CD4-positive, alpha-beta T cell (primary cell): Measurements from ENCODE around the gene RDH13. TPM values are rescaled to one million over a fixed set of nuclear protein-coding genes. Genes with fewer than 3 reads are reported as not detected.

Experiments
- ATAC-seq: fragments of 200-7000 bp; cut with Tn5 transposase; one replicate; pipeline ENCODE4 v1.10.0; 2022; ENCODE audit warnings: mild to moderate bottlenecking; ENCODE audit not compliant: poor library complexity
- CTCF ChIA-PET: fragments of 350-600 bp; sonication (Branson Sonifier 250); formaldehyde crosslinking; loops from one replicate; lab custom pipeline; 2021; ENCODE audit warnings: antibody characterized with exemption, inconsistent platforms; lab: Charles Lee
- POLR2A ChIA-PET: fragments of 350-600 bp; sonication (Branson Sonifier 250); formaldehyde crosslinking; loops from one replicate; lab custom pipeline; 2021; ENCODE audit warnings: antibody characterized with exemption, inconsistent platforms; lab: Charles Lee
- DNase-seq, 14 experiments: peaks; one replicate each; pipeline ENCODE4 v3.0.0-alpha.2; 2013 to 2020; ENCODE audit warnings: mixed read lengths in 2 of 14
- H3K27ac ChIP-seq, 2 donors: one replicate each; pipeline versions ENCODE4 v1.5.1 to v1.7.0; 2013; ENCODE audit warnings: low read length in 2 of 2, low read depth in 1 of 2, mild to moderate bottlenecking in 1 of 2
- H3K27me3 ChIP-seq, 2 experiments: 1 replicate in 1 of 2; 2 replicates in 1 of 2; pipeline versions ENCODE4 v1.6.1 to v1.7.0; 2013; ENCODE audit warnings: low read length in 2 of 2, control low read depth in 1 of 2, mild to moderate bottlenecking in 1 of 2, moderate library complexity in 1 of 2; ENCODE audit not compliant: insufficient read depth in 2 of 2, control insufficient read depth in 1 of 2
- H3K36me3 ChIP-seq: one replicate; pipeline ENCODE4 v1.6.1; 2013; ENCODE audit warnings: low read length, control low read depth; ENCODE audit not compliant: insufficient read depth
- H3K4me1 ChIP-seq: one replicate; pipeline ENCODE4 v1.6.1; 2013; ENCODE audit warnings: low read length, control low read depth; ENCODE audit not compliant: insufficient read depth
- H3K4me3 ChIP-seq: one replicate; pipeline ENCODE4 v1.5.1; 2013; ENCODE audit warnings: mild to moderate bottlenecking, low read length, moderate library complexity
- H3K9me3 ChIP-seq, 2 experiments: 1 replicate in 1 of 2; 2 replicates in 1 of 2; pipeline versions ENCODE4 v1.6.1 to v1.7.0; 2013; ENCODE audit warnings: low read length in 2 of 2, mild to moderate bottlenecking in 2 of 2, control low read depth in 1 of 2, moderate library complexity in 1 of 2; ENCODE audit not compliant: control insufficient read depth in 1 of 2, insufficient read depth in 1 of 2
- H3K27ac Mint-ChIP-seq: one replicate; pipeline ENCODE4 v1.8.0; 2020; ENCODE audit warnings: mixed read lengths
- H3K27me3 Mint-ChIP-seq: one replicate; pipeline ENCODE4 v1.8.0; 2021; ENCODE audit warnings: mixed read lengths
- H3K36me3 Mint-ChIP-seq: one replicate; pipeline ENCODE4 v1.8.0; 2021; ENCODE audit warnings: low read depth, mixed read lengths
- H3K4me1 Mint-ChIP-seq: one replicate; pipeline ENCODE4 v1.8.0; 2021; ENCODE audit warnings: low read depth, mixed read lengths
- H3K4me3 Mint-ChIP-seq: one replicate; pipeline ENCODE4 v1.8.0; 2020; ENCODE audit warnings: mild to moderate bottlenecking, mixed read lengths
- H3K9me3 Mint-ChIP-seq: one replicate; pipeline ENCODE4 v1.8.0; 2020; ENCODE audit warnings: mixed read lengths
- CTCF ChIP-seq: fragments of 200-600 bp; IDR thresholded peaks from one replicate; pipeline ENCODE4 v1.8.0; 2022; ENCODE audit warnings: antibody characterized with exemption, mild to moderate bottlenecking
- intact Hi-C, 2 experiments: fragments of 100-400 bp; cut with DNase I in 1 of 2; cut with micrococcal nuclease in 1 of 2; formaldehyde crosslinking; loops; one replicate each; pipeline versions ENCODE4 v1.15.1 to v1.9.0; 2023 to 2025; cut with DNase I, micrococcal nuclease
- total RNA-seq, 174 experiments: library from RNA in 2 of 174; stranded (reverse) in 2 of 174; gene quantifications; one replicate each; pipeline ENCODE4 v1.2.3 and lab custom pipeline; 2021 to 2026

The RDH13 gene
- total RNA-seq, 2 experiments from 2014 or later: 7.4 to 8.8 TPM

DNA sequence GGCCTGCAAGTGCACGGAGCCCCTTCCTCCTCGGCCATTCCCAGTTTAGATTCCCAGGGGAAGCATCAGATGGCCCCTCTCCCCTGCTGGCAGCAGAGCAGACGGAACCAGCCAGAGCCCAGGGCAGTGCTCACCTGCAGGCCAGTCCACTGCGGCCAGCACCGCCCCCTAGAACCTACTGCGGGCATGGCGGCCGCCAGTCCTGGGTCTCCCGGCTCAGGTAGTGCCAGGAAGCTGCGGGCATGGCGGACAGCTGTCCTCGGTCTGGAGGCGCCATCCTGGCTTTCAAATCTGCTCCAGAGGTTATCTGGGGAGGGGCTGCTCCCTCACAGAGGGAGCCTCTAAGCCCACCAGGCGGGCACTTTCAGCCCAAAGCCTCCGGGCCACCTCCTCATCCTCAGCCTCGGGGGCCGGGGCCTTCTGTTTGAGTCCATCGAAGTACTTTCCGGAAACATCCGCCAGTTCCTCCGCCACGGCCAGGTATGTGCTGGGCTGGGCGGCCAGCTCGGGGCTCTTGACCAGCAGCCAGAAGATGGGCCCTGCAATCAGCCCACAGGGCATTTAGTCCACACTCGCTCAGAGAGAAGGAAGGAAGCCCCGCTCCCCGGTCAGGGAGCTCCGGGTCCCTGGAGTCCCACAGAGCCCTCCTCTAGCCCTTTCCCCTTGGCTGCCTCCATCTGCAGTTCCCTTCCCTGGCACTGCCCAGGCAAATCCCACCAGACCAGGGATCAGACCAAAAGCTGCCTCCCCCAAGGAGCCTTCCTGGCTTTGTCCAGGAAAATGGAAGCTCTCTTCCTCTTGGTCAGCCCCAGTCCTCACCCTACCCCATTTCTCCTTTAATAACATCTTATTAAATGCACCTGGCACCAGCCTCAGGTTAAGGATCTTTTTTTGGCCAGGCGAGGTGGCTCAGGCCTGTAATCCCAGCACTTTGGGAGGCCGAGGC, 17.9 kb downstream of the RDH13 start:
- TF ChIP-seq CTCF: no peak
- POLR2A ChIA-PET: interaction anchor here (1.7 kb wide), 1 partner anchor 18 kb away, joined by 5 read pairs; the partner anchor contains the start of gene RDH13
- Mint-ChIP-seq H3K27ac (no peak overlapping the region), H3K27me3 (no peaks in the 10 kb centered on the region), H3K4me3 (no peak overlapping the region), H3K4me1 (peaks cover 20% of the 10 kb centered on the region), H3K9me3 (no peaks in the 10 kb centered on the region), H3K36me3 (peaks cover 59% of the 10 kb centered on the region)
- peaks cover 37% of the 10 kb centered on the region for H3K36me3 ChIP-seq
- H3K4me1 ChIP-seq: peaks cover 19% of the 10 kb centered on the region
- H3K27me3 ChIP-seq: no peaks in the 10 kb centered on the region
- H3K4me3 ChIP-seq: no peak overlapping the region
- ATAC-seq (no peak), DNase-seq (no peak)
- CTCF ChIA-PET: no interaction called here
- H3K27ac ChIP-seq: no peak overlapping the region
- intact Hi-C loops: no loop called here
- no peaks in the 10 kb centered on the region for H3K9me3 ChIP-seq

DNA sequence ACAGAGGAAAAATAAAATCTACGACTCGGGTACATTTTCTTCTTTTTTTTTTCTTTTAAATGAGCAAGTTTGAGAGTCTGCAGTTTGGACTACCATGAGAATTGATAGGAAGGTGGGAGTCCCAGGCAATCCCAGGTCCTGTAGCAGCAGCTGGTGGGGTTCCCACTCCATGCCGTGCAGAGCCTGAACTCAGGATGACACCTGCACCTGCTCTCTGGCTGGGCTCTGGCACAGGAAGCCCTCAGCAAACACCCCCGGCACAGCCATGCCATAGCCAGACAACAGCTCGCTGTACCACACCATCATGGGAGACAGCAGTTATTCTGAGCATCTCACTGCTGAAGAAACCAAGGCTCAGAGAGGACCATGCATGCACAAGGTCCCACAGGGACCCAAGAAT, 18.7 kb downstream of the RDH13 start:
- no peak overlapping the region for H3K27ac ChIP-seq
- peaks cover 24% of the 10 kb centered on the region for H3K4me1 Mint-ChIP-seq
- H3K9me3 ChIP-seq: no peaks in the 10 kb centered on the region
- H3K27ac Mint-ChIP-seq: no peak overlapping the region
- ATAC-seq (no peak), DNase-seq (no peak)
- H3K27me3 Mint-ChIP-seq: no peaks in the 10 kb centered on the region
- H3K9me3 Mint-ChIP-seq: peaks cover 2% of the 10 kb centered on the region
- no peak overlapping the region for H3K4me3 ChIP-seq
- intact Hi-C loops: no loop called here
- CTCF ChIA-PET: no interaction called here
- peaks cover 37% of the 10 kb centered on the region for H3K36me3 ChIP-seq
- TF ChIP-seq CTCF: no peak
- peaks cover 19% of the 10 kb centered on the region for H3K4me1 ChIP-seq
- H3K4me3 Mint-ChIP-seq: no peak overlapping the region
- POLR2A ChIA-PET: no interaction called here
- H3K36me3 Mint-ChIP-seq: peaks cover 59% of the 10 kb centered on the region
- no peaks in the 10 kb centered on the region for H3K27me3 ChIP-seq

DNA sequence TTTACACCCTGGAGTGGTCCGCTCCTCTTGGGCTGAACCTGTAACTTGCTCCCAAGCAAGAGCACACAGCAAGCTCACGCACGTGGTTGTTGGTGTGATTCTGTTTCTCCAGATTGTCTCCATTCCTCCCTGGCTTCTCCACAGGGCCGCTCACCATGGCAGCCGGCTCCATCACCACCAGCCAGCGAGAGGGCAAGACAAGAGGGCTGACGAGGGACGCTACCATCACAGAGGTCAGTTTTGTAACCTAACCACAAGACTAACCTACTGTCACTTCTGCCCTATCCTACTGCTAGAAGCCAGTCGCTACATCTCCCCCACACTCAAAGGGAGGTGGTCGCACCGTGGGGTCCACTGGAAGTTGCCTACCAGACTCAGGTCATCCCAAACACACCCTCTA, 20.3 kb downstream of the RDH13 start:
- no peaks in the 10 kb centered on the region for H3K27me3 Mint-ChIP-seq
- no peaks in the 10 kb centered on the region for H3K9me3 ChIP-seq
- H3K36me3 Mint-ChIP-seq: peaks cover 45% of the 10 kb centered on the region
- peaks cover 19% of the 10 kb centered on the region for H3K4me1 ChIP-seq
- H3K27ac ChIP-seq: no peak overlapping the region
- ATAC-seq: no peak
- H3K4me3 ChIP-seq: no peak overlapping the region
- H3K36me3 ChIP-seq: peaks cover 21% of the 10 kb centered on the region
- intact Hi-C loops: no loop called here
- H3K9me3 Mint-ChIP-seq: peaks cover 2% of the 10 kb centered on the region
- H3K4me3 Mint-ChIP-seq: peak overlapping the region; percentile 68
- no peak for DNase-seq
- no peak for TF ChIP-seq CTCF
- peaks cover 24% of the 10 kb centered on the region for H3K4me1 Mint-ChIP-seq
- CTCF ChIA-PET: no interaction called here
- POLR2A ChIA-PET: interaction anchor here (0.9 kb wide), 1 partner anchor 20 kb away, joined by 3 read pairs; the partner anchor contains the start of gene RDH13
- no peaks in the 10 kb centered on the region for H3K27me3 ChIP-seq
- no peak overlapping the region for H3K27ac Mint-ChIP-seq
